Subcutaneous abdominal adipose tissue (tissue), 5 donors: ENCODE data around the gene SLC9A3.

Source experiments
- H3K27ac ChIP-seq: one replicate; pipeline ENCODE4 v1.7.0; 2013; ENCODE audit warnings: low read depth, mild to moderate bottlenecking, inconsistent platforms, low read length, moderate library complexity
- H3K27me3 ChIP-seq, 5 donors: one replicate each; pipeline ENCODE4 v1.7.0; 2013; ENCODE audit warnings: low read length in 5 of 5, inconsistent platforms in 1 of 5; ENCODE audit not compliant: control insufficient read depth in 5 of 5, insufficient read depth in 4 of 5
- H3K36me3 ChIP-seq, 5 donors: one replicate each; pipeline ENCODE4 v1.7.0; 2013; ENCODE audit warnings: low read length in 5 of 5; ENCODE audit not compliant: control insufficient read depth in 5 of 5, insufficient read depth in 5 of 5
- H3K4me1 ChIP-seq, 5 donors: one replicate each; pipeline ENCODE4 v1.7.0; 2013; ENCODE audit warnings: low read length in 5 of 5, mild to moderate bottlenecking in 3 of 5, moderate library complexity in 1 of 5; ENCODE audit not compliant: control insufficient read depth in 5 of 5, insufficient read depth in 5 of 5
- H3K4me3 ChIP-seq, 5 donors: one replicate each; pipeline ENCODE4 v1.7.0; 2013; ENCODE audit warnings: low read length in 5 of 5, low read depth in 1 of 5
- H3K9ac ChIP-seq, 5 donors: one replicate each; pipeline ENCODE4 v1.7.0; 2013; ENCODE audit warnings: low read length in 5 of 5, mild to moderate bottlenecking in 4 of 5, moderate library complexity in 3 of 5
- H3K9me3 ChIP-seq, 5 donors: one replicate each; pipeline ENCODE4 v1.7.0; 2013; ENCODE audit warnings: low read length in 5 of 5; ENCODE audit not compliant: control insufficient read depth in 5 of 5
- donor health status: healthy.
- donor health status: healthy.
- donor health status: healthy.
- donor health status: healthy.
- donor health status: healthy.

Gene SLC9A3

DNA sequence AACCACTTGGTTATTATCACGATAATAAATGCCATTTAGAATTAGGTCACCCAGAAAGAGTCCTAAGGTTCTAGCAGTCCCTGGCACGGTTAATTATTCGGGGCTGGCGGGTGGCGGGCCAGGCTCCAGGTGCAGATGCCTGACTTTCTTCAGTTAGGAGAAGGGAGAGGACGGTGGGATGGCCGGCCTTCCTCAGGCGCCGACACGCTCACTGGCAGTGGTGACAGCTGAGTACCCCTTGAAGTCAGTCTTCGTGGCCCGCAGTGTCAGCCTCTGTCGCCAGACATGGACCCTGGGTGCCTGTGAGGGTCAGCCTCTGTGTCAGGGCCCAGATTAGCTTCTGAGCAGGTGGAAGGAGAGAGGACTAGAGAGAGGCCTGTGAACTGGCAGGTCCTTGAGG, 102.3 kb downstream of the SLC9A3 start:
- H3K36me3 ChIP-seq: no peaks in the 10 kb centered on the region
- no peak overlapping the region for H3K9ac ChIP-seq
- no peak overlapping the region for H3K4me3 ChIP-seq
- peaks cover 0 to 5% (median 0%) of the 10 kb centered on the region in 5 donors for H3K27me3 ChIP-seq
- no peaks in the 10 kb centered on the region for H3K9me3 ChIP-seq
- no peak overlapping the region for H3K27ac ChIP-seq
- peaks cover 0 to 5% (median 0%) of the 10 kb centered on the region in 5 donors for H3K4me1 ChIP-seq

DNA sequence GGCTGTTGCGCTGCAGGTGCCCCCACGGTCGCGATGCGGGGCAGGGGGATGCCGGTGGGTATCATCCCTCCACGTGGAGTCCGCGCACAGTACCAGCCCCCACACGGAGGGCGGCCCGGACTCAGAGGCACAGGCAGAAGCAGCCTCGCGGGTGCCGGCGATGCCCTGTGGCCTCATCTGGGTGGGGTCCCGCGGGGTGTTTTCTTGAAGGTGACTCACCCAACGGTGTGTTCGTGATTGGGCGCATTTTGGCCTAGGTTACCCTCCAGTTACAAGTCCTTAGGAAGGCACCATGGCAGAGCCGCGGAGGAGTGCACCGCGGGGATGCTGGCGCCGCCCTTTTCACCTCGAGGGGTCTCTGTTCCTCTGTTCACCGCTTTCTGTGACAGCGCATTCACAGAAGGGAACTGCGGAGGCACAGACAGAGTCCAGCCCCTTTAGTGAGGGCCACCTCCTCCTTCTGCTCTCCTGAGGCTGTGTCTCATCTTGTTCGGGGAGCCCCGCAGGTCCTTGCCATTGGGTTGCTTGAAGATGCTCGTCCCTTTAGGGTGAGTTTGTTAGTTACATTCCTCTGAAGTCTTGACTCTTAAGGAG, 102.9 kb downstream of the SLC9A3 start:
- Histone ChIP-seq H3K27ac (no peak overlapping the region), H3K4me1 (peaks cover 0 to 5% (median 0%) of the 10 kb centered on the region in 5 donors), H3K27me3 (peaks cover 0 to 5% (median 0%) of the 10 kb centered on the region in 5 donors), H3K9me3 (no peaks in the 10 kb centered on the region), H3K4me3 (no peak overlapping the region), H3K9ac (no peak overlapping the region), H3K36me3 (no peaks in the 10 kb centered on the region)

DNA sequence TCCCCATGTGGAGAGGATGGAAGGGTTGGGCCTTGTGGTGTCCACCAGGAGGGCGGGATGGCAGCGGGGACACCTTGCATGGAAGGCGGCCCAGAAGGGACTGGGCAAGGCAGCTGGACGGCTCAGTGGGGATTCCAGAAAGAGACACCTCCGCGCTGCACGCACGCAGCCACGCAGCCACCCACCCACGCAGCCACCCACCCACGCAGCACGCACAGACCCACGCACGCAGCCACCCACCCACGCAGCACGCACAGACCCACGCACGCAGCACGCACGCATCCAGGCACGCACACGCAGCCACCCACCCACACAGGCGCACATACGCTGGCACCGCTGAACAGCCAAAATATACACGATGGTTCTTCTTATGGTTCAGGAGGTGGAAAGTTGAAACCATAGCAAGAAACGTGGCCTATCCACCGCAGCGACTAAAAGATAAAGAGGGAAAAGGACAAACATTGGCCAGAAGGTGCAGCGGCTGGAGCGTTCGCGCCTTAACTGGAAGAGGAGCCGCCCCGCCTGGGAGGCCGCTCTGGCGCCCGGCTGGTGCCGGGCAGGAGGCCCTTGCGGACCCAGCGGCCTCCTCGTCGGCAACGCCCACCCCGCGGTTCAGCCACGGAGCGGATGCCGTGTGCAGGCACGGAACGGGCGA, 103.5 kb downstream of the SLC9A3 start:
- peaks cover 0 to 5% (median 0%) of the 10 kb centered on the region in 5 donors for H3K27me3 ChIP-seq
- H3K4me1 ChIP-seq: peaks cover 0 to 9% (median 0%) of the 10 kb centered on the region in 5 donors
- H3K4me3 ChIP-seq: no peak overlapping the region
- no peaks in the 10 kb centered on the region for H3K9me3 ChIP-seq
- no peak overlapping the region for H3K9ac ChIP-seq
- H3K27ac ChIP-seq: no peak overlapping the region
- no peaks in the 10 kb centered on the region for H3K36me3 ChIP-seq
